Peyer's patch (tissue), 4 donors: ENCODE results near the gene TUBGCP2. TPM values are rescaled to one million over a fixed set of nuclear protein-coding genes. Genes with fewer than 3 reads are reported as not detected.

Experiments used
- DNase-seq, 3 donors: peaks; one replicate each; pipeline ENCODE4 v3.0.0-alpha.2; 2017 to 2019
- H3K27ac ChIP-seq, 4 donors: fragments of 200-600 bp; sonication (generic); one replicate each; pipeline ENCODE4 v1.5.1; 2016 to 2019
- H3K27me3 ChIP-seq, 2 donors: fragments of 200-600 bp; sonication (generic); one replicate each; pipeline ENCODE4 v1.5.1; 2019
- H3K36me3 ChIP-seq, 3 donors: fragments of 200-600 bp; sonication (generic); one replicate each; pipeline ENCODE4 v1.5.1; 2016 to 2019
- H3K4me1 ChIP-seq, 4 donors: fragments of 200-600 bp; sonication (generic); one replicate each; pipeline ENCODE4 v1.5.1; 2016 to 2019
- H3K4me3 ChIP-seq, 4 donors: fragments of 200-600 bp; sonication (generic); 1 replicate in 3 of 4; 2 replicates in 1 of 4; pipeline ENCODE4 v1.5.1; 2016 to 2019; ENCODE audit warnings: mild to moderate bottlenecking in 1 of 4
- H3K9me3 ChIP-seq, 4 donors: fragments of 200-600 bp; sonication (generic); one replicate each; pipeline ENCODE4 v1.5.1; 2016 to 2019; ENCODE audit warnings: mild to moderate bottlenecking in 1 of 4
- POLR2A ChIP-seq, 2 donors: fragments of 450-650 bp; IDR thresholded peaks; one replicate each; pipeline ENCODE4 v1.5.1; 2017; ENCODE audit warnings: antibody characterized with exemption in 2 of 2, mild to moderate bottlenecking in 2 of 2, moderate library complexity in 2 of 2
- total RNA-seq, 4 donors: library from RNA; depleted of rRNA; stranded (reverse); fragments of >200 nt; gene quantifications; one replicate each; pipeline ENCODE4 v1.1.0, GENCODE V29; 2016
- TF ChIP-seq, protein P1 (sequence below), 6 experiments: fragments of 450-650 bp in 4 of 6; fragments of 200-600 bp in 2 of 6; sonication (generic) in 1 of 6; IDR thresholded peaks; one replicate each; pipeline ENCODE4 v1.5.1; 2017 to 2019; ENCODE audit warnings: antibody characterized with exemption in 6 of 6, mild to moderate bottlenecking in 3 of 6, moderate library complexity in 1 of 6

TUBGCP2 gene
- total RNA-seq, 4 donors from 2014 or later, result 40.1 to 85.0 (median 67.8) TPM

DNA sequence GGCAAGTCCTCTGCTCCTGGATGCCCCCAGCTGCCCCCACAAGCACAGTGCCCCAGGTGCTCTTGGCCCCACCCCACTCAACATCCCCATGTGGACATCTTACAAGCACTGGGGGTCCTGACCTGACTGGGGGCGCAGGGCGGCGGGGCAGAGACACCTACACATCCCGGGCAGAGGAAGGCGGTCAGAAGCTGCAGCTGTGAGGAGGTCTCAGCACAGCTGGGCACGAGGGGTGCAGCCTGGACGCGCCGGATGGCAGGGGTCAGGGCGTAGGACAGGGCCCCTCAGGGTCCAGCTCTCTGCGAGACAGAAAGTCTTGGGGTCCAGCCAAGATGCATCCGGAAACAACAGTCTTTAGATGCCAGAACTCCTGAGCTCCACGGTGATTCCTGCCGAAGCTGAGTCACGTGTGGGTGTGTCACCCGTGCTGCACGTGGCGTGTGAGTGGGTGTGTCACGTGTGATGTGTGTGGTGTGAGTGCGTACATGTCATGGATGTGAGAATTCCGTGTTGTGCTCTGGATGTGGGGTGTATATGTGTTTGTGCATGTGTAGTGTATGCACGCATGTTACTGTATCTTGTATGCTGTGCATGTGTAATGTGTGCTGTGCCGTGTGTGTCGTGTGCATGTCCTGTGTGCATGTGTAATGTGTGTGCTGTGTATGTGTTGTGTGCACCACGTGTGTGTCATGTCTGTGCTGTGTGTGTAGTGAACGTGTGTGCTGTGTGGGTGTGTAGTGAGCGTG, 65.9 kb downstream of the TUBGCP2 start:
- Histone ChIP-seq H3K4me1 (peaks cover 0 to 11% (median 4%) of the 10 kb centered on the region in 4 donors), H3K4me3 (no peak overlapping the region), H3K27ac (no peak overlapping the region), H3K36me3 (no peaks in the 10 kb centered on the region), H3K9me3 (no peaks in the 10 kb centered on the region), H3K27me3 (peaks cover 0 to 13% of the 10 kb centered on the region in 2 donors)
- no peak for DNase-seq
- TF ChIP-seq POLR2A (IDR thresholded peaks at IDR 0.05), result no peak
- TF ChIP-seq, protein P1, sequence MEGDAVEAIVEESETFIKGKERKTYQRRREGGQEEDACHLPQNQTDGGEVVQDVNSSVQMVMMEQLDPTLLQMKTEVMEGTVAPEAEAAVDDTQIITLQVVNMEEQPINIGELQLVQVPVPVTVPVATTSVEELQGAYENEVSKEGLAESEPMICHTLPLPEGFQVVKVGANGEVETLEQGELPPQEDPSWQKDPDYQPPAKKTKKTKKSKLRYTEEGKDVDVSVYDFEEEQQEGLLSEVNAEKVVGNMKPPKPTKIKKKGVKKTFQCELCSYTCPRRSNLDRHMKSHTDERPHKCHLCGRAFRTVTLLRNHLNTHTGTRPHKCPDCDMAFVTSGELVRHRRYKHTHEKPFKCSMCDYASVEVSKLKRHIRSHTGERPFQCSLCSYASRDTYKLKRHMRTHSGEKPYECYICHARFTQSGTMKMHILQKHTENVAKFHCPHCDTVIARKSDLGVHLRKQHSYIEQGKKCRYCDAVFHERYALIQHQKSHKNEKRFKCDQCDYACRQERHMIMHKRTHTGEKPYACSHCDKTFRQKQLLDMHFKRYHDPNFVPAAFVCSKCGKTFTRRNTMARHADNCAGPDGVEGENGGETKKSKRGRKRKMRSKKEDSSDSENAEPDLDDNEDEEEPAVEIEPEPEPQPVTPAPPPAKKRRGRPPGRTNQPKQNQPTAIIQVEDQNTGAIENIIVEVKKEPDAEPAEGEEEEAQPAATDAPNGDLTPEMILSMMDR (IDR thresholded peaks at IDR 0.05), result no peak

DNA sequence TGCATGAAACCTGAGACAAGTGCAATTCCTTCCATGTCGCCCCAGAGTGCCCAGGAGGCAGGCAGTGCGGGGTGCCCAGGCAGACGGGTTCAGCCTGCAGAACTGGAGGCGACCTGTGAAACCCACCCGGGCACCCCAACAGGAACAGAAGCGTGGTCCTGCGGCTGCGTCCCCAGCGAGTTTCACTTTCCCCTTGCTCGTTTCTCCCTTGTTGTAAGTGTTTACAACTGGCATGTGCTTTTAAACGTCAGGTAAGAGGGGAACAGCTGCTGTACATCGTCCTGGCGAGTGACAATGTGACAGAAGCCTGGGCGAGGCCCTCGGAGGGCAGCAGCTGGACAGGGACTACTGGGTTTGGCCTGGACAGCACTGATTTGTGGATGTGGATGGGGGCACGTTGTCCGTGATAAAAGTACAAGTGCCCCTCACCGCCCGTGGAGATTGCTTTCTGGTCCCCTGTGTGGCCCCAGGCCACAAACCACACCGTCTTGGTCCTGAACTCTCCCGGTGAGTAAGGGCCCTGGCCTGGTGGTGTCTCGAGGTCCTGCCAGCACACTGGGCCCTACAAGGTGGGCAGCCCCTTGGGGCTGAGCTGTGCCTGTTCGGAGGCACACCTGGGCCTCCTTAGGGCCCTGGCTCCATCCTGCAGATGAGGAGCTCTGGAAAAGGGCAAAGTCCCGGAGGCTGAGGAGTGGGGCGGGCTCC, 67.0 kb downstream of the TUBGCP2 start:
- no peak for TF ChIP-seq POLR2A (IDR thresholded peaks at IDR 0.05)
- TF ChIP-seq, protein P1 (IDR thresholded peaks at IDR 0.05), result no peak
- Histone ChIP-seq H3K4me3 (peak overlapping the region; percentile 26 to 48 (median 34)), H3K4me1 (peaks cover 0 to 21% (median 10%) of the 10 kb centered on the region in 4 donors), H3K36me3 (no peaks in the 10 kb centered on the region), H3K9me3 (no peaks in the 10 kb centered on the region), H3K27me3 (peaks cover 0 to 22% of the 10 kb centered on the region in 2 donors), H3K27ac (peak overlapping the region in 1 of 4 donors; percentile 49)
- peak in 2 of 3 donors; percentile 46 to 59 for DNase-seq

DNA sequence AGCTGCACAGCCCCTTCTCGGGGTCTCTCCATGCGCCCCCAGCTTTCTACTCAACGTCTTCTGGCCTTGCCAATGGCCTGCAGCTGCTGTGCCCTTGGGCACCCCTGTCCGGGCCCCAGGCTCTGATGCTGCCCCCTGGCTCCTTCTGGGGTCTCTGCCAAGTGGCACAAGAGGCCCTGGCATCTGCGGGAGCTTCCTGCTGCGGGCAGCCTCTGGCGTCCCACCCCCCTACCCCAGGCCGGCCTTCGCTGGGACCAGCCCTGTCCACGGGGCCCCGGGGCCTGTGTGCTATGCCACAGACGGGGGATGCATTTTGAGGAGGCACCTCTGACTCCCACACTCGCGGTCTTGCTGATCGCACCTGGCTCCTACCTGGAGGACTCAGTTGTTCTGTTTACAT, 68.7 kb downstream of the TUBGCP2 start:
- no peaks in the 10 kb centered on the region for H3K9me3 ChIP-seq
- peaks cover 0 to 30% (median 19%) of the 10 kb centered on the region in 4 donors for H3K4me1 ChIP-seq
- TF ChIP-seq, protein P1 (IDR thresholded peaks at IDR 0.05), result no peak
- no peak for TF ChIP-seq POLR2A (IDR thresholded peaks at IDR 0.05)
- H3K27me3 ChIP-seq, result peaks cover 0 to 36% of the 10 kb centered on the region in 2 donors
- no peak for DNase-seq
- H3K27ac ChIP-seq, result no peak overlapping the region
- no peak overlapping the region for H3K4me3 ChIP-seq
- no peaks in the 10 kb centered on the region for H3K36me3 ChIP-seq

DNA sequence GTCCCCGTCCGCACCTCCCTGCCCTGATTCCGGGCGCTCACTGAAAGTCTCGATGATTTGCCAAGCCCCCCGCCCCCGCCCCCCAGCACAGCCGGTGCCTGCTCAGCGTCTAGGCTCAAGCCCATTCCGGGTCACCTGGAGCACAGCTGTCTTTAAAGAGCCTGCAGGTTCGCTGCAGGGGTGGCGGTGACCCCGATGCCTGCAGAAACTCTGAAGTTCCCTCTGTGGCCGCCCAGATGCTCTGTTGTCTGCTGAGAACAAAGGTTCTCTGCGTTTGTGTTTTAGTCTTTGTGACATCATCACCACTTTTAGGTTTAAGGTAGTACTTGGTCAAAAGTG, 70.2 kb downstream of the TUBGCP2 start:
- Histone ChIP-seq H3K9me3 (no peaks in the 10 kb centered on the region), H3K4me3 (no peak overlapping the region), H3K27ac (no peak overlapping the region), H3K27me3 (peaks cover 0 to 36% of the 10 kb centered on the region in 2 donors), H3K4me1 (peaks cover 0 to 30% (median 19%) of the 10 kb centered on the region in 4 donors), H3K36me3 (no peaks in the 10 kb centered on the region)
- TF ChIP-seq POLR2A (IDR thresholded peaks at IDR 0.05), result no peak
- TF ChIP-seq, protein P1 (IDR thresholded peaks at IDR 0.05), result no peak
- DNase-seq, result no peak

DNA sequence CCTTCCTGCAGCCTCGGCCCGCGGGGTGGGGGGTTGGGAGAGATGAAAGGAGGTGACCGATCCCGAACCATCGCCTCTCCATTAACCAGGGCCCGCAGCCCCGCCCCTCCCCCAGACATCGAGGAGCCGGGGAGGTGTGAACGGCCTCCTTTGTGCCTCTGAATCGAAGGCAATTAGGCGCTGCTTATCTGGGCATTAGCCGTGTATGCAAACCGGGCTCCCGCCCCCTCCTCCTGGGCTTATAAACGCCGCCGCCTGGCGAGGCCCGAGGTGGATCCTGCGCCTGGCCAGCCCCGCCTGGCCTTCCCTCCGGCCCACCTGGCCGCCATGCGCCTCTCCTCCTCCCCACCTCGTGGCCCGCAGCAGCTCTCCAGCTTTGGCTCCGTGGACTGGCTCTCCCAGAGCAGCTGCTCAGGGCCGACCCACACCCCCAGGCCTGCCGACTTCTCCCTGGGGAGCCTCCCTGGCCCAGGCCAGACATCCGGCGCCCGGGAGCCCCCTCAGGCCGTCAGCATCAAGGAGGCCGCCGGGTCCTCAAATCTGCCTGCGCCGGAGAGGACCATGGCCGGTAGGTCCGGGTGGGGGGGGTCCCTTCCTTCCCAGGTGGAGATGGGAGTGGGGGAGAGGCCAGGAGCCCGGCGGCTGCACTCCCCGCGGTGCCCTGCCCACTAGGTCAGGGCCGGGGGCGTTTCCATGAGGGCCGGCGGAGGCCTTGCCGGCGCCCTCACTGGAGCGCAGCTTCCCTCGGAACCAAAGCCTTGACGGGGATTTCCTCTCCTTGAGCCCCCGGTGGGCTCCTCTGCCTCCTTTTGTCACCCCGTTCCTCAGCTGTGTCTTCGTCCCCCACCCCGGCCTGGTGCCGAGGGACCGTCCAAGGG, 70.8 kb downstream of the TUBGCP2 start, which contains the start of gene VENTX:
Gene VENTX (plus strand): TSS at position 268 of the 878 bp plus-strand sequence. CDS start 60 bp downstream, at position 328.
- no peak for DNase-seq
- H3K36me3 ChIP-seq, result no peaks in the 10 kb centered on the region
- H3K27me3 ChIP-seq, result peaks cover 0 to 36% of the 10 kb centered on the region in 2 donors
- H3K27ac ChIP-seq, result no peak within 1 kb of the TSS
- peak within 1 kb of the TSS in 3 of 4 donors; percentile 31 to 43 (median 38) for H3K4me3 ChIP-seq
- H3K4me1 ChIP-seq, result peaks cover 0 to 30% (median 19%) of the 10 kb centered on the region in 4 donors
- TF ChIP-seq POLR2A (IDR thresholded peaks at IDR 0.05), result no peak
- TF ChIP-seq, protein P1 (IDR thresholded peaks at IDR 0.05), result no peak
- H3K9me3 ChIP-seq, result no peaks in the 10 kb centered on the region
